NOMO-1 treated with dmso at 0.1 percent for 144 hours (cell line): ENCODE results near the gene APBA2.
"Not testable (repeated sequence)": the region's sequence is repeated elsewhere in the genome, so short reads cannot be mapped to it uniquely, and the experiment has no call there.

ENCODE experiments used
- DNase-seq: peaks from one replicate; lab custom pipeline; 2025; ENCODE audit not compliant: unreplicated experiment; lab: John Stamatoyannopoulos, UW

Gene APBA2

GRCh38 chr15:28876845-28877185 lies 9.0 kb upstream of the APBA2 start:
- DNase-seq = no peak

GRCh38 chr15:28878209-28878608 lies 7.6 kb upstream of the APBA2 start:
- no peak for DNase-seq

- no peak for DNase-seq
Observed at GRCh38 chr15:28879551-28879950, 6.2 kb upstream of the APBA2 start.

GRCh38 chr15:28880680-28881079 lies 5.1 kb upstream of the APBA2 start:
- DNase-seq = no peak

- DNase-seq = no peak
Observed at GRCh38 chr15:28881170-28881569, 4.6 kb upstream of the APBA2 start.

- no peak for DNase-seq
Observed at GRCh38 chr15:28881600-28881999, 4.2 kb upstream of the APBA2 start.

- DNase-seq = no peak
Observed at GRCh38 chr15:28884151-28884940, 1.4 kb upstream of the APBA2 start.

- no peak for DNase-seq
Observed at GRCh38 chr15:28885128-28885629, 595 bp upstream of the APBA2 start.

GRCh38 chr15:28886431-28887338 lies 911 bp downstream of the APBA2 start:
- DNase-seq = no peak

- DNase-seq = no peak
Observed at GRCh38 chr15:28887339-28888174, 1.8 kb downstream of the APBA2 start.

GRCh38 chr15:28888302-28888894 lies 2.6 kb downstream of the APBA2 start:
- no peak for DNase-seq

GRCh38 chr15:28888900-28889299 lies 3.1 kb downstream of the APBA2 start:
- DNase-seq = no peak

- DNase-seq = no peak
Observed at GRCh38 chr15:28889346-28889745, 3.6 kb downstream of the APBA2 start.

- not testable (repeated sequence) for DNase-seq
Observed at GRCh38 chr15:28889871-28890270, 4.1 kb downstream of the APBA2 start.

GRCh38 chr15:28890291-28890690 lies 4.5 kb downstream of the APBA2 start:
- not testable (repeated sequence) for DNase-seq

- DNase-seq = peak; percentile 61
Observed at GRCh38 chr15:28890711-28891495, 5.1 kb downstream of the APBA2 start.

GRCh38 chr15:28891588-28891987 lies 5.8 kb downstream of the APBA2 start:
- no peak for DNase-seq

- DNase-seq = no peak
Observed at GRCh38 chr15:28892789-28893610, 7.2 kb downstream of the APBA2 start.

- DNase-seq = no peak
Observed at GRCh38 chr15:28894631-28895030, 8.9 kb downstream of the APBA2 start.
